Epithelial cell of proximal tubule (primary cell): ENCODE data around the gene CMPK2. TPM values are rescaled to one million over a fixed set of nuclear protein-coding genes. Genes with fewer than 3 reads are reported as not detected.

ENCODE experiments used
- DNase-seq: peaks from one replicate; pipeline ENCODE4 v3.0.0-alpha.2; 2011; ENCODE audit warnings: low read depth
- H3K4me3 ChIP-seq: 2 replicates; pipeline ENCODE4 v1.5.1; 2011; ENCODE audit warnings: low read depth, mild to moderate bottlenecking, low read length
- total RNA-seq: library from RNA; depleted of rRNA; stranded (reverse); fragments of >200 nt; gene quantifications from 2 replicates; pipeline ENCODE4 v1.2.3, GENCODE V29; 2015
- TF ChIP-seq, protein P1 (sequence below): conservative IDR thresholded peaks from 2 replicates; pipeline ENCODE4 v1.5.1; 2012; ENCODE audit warnings: low read depth, mild to moderate bottlenecking, low read length

CMPK2 gene
- total RNA-seq, 1 donor from 2014 or later: 4.6 TPM

DNA sequence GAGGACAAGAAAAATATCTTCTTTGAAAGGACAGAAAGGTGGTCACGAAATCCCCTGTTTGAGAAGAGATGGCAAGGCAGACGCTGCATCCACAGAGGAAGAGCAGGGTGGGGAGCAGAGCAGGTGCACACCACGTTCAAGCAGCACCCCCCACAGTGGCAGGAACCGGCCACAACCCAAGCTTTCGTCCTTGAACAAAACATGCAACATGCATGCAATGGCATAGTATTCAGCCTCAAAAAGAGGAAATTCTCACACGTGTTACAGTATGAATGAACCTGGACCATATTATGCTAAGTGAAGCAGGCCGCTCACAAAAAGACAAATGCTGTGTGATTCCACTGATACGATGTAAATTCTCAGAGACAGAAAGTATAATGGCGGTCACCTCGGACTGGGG lies 51.4 kb downstream of the CMPK2 start:
- TF ChIP-seq, protein P1, sequence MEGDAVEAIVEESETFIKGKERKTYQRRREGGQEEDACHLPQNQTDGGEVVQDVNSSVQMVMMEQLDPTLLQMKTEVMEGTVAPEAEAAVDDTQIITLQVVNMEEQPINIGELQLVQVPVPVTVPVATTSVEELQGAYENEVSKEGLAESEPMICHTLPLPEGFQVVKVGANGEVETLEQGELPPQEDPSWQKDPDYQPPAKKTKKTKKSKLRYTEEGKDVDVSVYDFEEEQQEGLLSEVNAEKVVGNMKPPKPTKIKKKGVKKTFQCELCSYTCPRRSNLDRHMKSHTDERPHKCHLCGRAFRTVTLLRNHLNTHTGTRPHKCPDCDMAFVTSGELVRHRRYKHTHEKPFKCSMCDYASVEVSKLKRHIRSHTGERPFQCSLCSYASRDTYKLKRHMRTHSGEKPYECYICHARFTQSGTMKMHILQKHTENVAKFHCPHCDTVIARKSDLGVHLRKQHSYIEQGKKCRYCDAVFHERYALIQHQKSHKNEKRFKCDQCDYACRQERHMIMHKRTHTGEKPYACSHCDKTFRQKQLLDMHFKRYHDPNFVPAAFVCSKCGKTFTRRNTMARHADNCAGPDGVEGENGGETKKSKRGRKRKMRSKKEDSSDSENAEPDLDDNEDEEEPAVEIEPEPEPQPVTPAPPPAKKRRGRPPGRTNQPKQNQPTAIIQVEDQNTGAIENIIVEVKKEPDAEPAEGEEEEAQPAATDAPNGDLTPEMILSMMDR: no peak

DNA sequence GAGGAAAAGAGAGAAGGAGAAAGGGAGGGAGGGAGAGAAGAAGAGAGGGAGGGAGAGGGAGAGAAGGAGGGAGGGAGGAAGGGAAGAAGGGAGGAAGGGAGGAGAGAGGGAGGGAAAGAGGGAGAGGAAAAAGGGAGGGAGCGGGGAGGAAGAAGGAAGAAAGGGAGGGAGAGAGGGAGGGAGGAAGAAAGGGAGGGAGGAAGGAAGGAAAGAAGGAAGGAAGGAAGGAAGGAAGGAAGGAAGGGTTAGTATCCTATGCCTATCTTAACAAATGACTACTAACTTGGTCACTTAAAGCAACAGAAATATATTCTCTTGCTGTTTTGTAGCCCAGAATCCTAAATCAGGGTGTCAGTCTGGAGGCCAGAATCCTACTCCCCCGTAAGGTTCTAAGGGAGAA lies 52.1 kb downstream of the CMPK2 start:
- H3K4me3 ChIP-seq: no peak overlapping the region
- TF ChIP-seq, protein P1: no peak
- no peak for DNase-seq

More for the DNA sequence above, 51.4 kb downstream of the CMPK2 start:
- H3K4me3 ChIP-seq: no peak overlapping the region
- no peak for DNase-seq

DNA sequence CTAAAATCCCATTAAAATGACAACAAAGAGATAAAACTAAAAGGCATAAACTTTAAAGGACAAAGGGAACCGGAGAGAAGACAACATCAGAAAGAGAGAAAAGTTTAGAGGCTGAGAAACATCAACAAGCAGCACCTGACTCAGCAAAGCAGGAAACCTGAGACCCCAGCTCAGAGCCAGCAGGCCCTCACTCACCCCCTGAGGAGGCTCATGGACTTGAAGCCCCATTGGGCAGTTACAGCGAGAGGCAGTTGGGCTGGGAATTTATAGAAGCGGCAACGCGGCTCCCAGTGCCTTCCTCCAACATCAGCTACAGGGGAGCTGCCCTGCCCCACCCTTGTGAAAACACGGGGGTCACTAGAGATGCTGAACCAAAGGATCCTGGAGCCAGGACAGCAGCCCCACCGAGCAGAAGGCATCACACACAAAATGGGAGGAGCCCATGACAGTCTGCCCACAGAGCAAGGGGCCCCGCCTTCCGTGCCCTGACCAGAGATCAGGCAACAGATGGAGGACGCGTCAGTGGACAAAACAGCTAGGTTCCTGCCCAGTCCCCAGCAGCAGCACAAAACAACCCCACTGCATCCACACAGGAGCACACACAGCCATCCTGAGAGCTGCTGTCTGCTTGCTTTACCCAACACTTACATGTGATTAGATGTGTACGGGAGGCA lies 52.7 kb downstream of the CMPK2 start:
- no peak overlapping the region for H3K4me3 ChIP-seq
- DNase-seq: no peak

DNA sequence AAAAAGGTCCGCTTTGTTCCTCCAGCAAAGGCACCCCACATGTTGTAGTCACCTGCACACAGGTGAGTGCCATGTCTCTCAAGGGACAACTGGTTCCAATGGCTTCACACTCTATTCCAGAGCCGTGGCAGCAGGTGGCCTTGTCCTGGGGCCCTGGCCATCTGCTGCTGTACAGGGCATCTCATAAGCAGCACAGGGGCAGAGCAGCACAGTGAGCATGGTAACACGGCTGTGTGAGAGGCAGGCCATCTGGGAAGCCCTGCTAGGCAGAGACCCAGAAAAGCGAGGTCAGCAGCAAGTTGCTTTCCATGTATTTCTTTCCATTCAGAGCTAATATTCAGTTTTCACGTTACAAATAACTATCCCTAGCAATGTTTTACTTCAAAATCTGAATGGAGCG lies 54.7 kb downstream of the CMPK2 start:
- no peak overlapping the region for H3K4me3 ChIP-seq
- DNase-seq: no peak
- TF ChIP-seq, protein P1: no peak

More for the DNA sequence above, 52.7 kb downstream of the CMPK2 start:
- TF ChIP-seq, protein P1: no peak

DNA sequence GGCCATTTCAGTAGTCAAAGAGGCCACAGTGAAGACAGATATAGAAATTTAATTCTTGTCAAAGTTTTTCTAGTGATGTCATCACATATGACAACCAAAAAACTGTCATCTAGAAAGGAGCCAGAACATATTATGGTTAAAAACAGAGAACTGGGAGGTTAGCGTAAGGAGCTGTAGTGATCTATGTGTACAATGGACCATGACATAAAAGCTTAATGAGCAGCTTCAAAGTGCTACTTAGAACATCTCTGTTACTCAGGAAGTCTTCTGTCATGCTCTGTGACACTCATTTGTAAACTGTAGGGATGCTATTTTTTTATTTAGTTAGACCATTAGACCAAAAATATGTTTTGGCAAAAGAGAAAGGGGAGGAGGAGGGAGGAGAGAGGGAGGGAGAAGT lies 57.3 kb downstream of the CMPK2 start:
- no peak overlapping the region for H3K4me3 ChIP-seq
- DNase-seq: no peak
- TF ChIP-seq, protein P1: no peak

DNA sequence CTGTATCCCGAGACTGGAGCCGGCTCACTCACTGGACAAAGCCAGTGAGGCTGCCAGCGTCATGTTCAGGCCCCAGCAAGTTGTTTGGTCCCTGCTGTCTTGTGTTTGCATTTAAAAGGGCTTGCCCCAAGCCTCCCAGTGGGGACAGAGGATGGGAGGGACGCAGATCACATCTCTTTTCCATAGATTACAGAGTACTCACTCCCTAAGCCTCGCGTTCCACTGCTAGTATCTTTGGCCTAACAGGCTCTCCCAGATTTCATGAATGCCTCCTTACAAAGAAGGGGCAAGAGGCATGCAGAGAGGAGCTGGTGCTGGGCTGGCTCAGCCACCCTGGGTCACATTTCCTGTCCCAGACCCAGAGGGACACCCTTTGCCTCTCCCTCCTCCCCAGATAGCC lies 59.1 kb downstream of the CMPK2 start:
- H3K4me3 ChIP-seq: no peak overlapping the region
- TF ChIP-seq, protein P1: no peak
- no peak for DNase-seq

DNA sequence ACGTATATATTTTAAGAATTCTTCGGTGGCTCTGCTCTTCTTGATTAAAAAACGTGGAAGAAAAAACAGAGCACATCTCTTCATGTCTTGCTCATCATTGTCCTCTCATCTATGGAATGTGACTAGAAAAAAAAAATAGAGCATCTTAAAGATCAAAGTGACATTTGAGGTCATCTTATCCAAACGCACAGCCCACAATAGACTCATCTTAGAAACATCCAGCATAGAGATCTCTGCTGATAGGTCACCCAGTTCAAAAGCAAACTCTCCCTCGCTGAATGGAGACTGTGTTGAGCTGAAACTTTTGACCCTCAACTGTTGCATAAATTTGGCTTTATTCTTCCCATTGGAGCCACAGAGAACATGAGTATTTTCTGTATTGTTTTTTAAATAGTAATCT lies 65.2 kb downstream of the CMPK2 start:
- TF ChIP-seq, protein P1: no peak
- no peak for DNase-seq
- H3K4me3 ChIP-seq: no peak overlapping the region
